Lower leg skin (tissue), 3 donors: ENCODE data around the gene RASSF1.

Experiments used
- CTCF ChIP-seq, 3 donors: fragments of 450-650 bp; IDR thresholded peaks; one replicate each; pipeline ENCODE4 v1.5.1; 2016; ENCODE audit warnings: antibody characterized with exemption in 3 of 3, mild to moderate bottlenecking in 3 of 3, moderate library complexity in 2 of 3
- POLR2A ChIP-seq, 2 donors: fragments of 450-650 bp; IDR thresholded peaks; one replicate each; pipeline ENCODE4 v1.6.1; 2016 to 2017; ENCODE audit warnings: antibody characterized with exemption in 2 of 2, mild to moderate bottlenecking in 1 of 2, moderate library complexity in 1 of 2

- TF ChIP-seq CTCF (IDR thresholded peaks at IDR 0.05): no peak
- TF ChIP-seq POLR2A (IDR thresholded peaks at IDR 0.05): no peak
Observed at GRCh38 chr3:50341537-50341936, 901 bp upstream of the RASSF1 start.
